ENCODE results near the gene SUSD3. TPM values are rescaled to one million over a fixed set of nuclear protein-coding genes. Genes with fewer than 3 reads are reported as not detected.

Gene SUSD3
- total and polyA plus RNA-seq, 10 of the 15 experiments (the other 5 are each of a cell fraction or from before 2014, with no cell fraction given), result 2.5 to 92.0 (median 31.1) TPM

GRCh38 chr9:93095205-93096130, 37.0 kb downstream of the SUSD3 start (continued):
- TF ChIP-seq USF2 (IDR thresholded peaks at IDR 0.05; ENCODE audit: borderline replicate concordance, low read depth, low read length) (no peak), JUNB (IDR thresholded peaks at IDR 0.05) (no peak), SKIL (IDR thresholded peaks at IDR 0.05; ENCODE audit: low read depth, poor library complexity, severe bottlenecking) (no peak), NR2C1 (IDR thresholded peaks at IDR 0.05) (no peak), NFYB (IDR thresholded peaks at IDR 0.05; ENCODE audit: insufficient read depth, low read depth, low read length) (no peak), NRF1 (conservative IDR thresholded peaks at IDR 0.05; ENCODE audit: low read depth, low read length) (no peak), ZBTB11 (CRISPR knock-in tag; IDR thresholded peaks at IDR 0.05) (no peak), RFX5 (IDR thresholded peaks at IDR 0.05; ENCODE audit: low read depth, low read length) (no peak), CBX3 (IDR thresholded peaks at IDR 0.05; ENCODE audit: borderline replicate concordance, low read depth) (no peak), CUX1 (IDR thresholded peaks at IDR 0.05; ENCODE audit: insufficient replicate concordance, low read depth, low read length) (no peak), CEBPB (IDR thresholded peaks at IDR 0.05; ENCODE audit: borderline replicate concordance in 1 of 2, low read depth in 2 of 2, low read length in 2 of 2) (no peak), BCL11A (IDR thresholded peaks at IDR 0.05; ENCODE audit: low read depth, low read length) (no peak), KLF5 (IDR thresholded peaks at IDR 0.05; ENCODE audit: partially characterized antibody) (peak; percentile 34), CBFB (IDR thresholded peaks at IDR 0.05; ENCODE audit: low read depth) (no peak), ZNF622 (IDR thresholded peaks at IDR 0.05) (no peak), HDAC6 (IDR thresholded peaks at IDR 0.05; ENCODE audit: unreplicated experiment) (no peak), HCFC1 (IDR thresholded peaks at IDR 0.05; ENCODE audit: low read length) (no peak; the same call in 1 of the 2 replicates)
